ENCODE results near the gene NCOR2. TPM values are rescaled to one million over a fixed set of nuclear protein-coding genes. Genes with fewer than 3 reads are reported as not detected.
A peak's percentile ranks its signal among the peaks of the same experiment; 100 is the strongest.

NCOR2 gene
- total RNA-seq, 1 experiment from 2014 or later: 326 TPM

GRCh38 chr12:124577374-124577773 is 10.0 kb upstream of the NCOR2 start (continued):
- TF ChIP-seq CREB1 (CRISPR knock-in tag; IDR thresholded peaks at IDR 0.05) (no peak), E2F5 (CRISPR knock-in tag; IDR thresholded peaks at IDR 0.05) (no peak), ZSCAN18 (CRISPR knock-in tag; IDR thresholded peaks at IDR 0.05) (no peak), ZNF512 (CRISPR knock-in tag; IDR thresholded peaks at IDR 0.05; ENCODE audit: borderline replicate concordance) (no peak), KAT7 (CRISPR knock-in tag; IDR thresholded peaks at IDR 0.05; ENCODE audit: borderline replicate concordance) (no peak), ATF2 (CRISPR knock-in tag; IDR thresholded peaks at IDR 0.05; ENCODE audit: borderline replicate concordance, low read depth) (no peak), MXD4 (CRISPR knock-in tag; IDR thresholded peaks at IDR 0.05; ENCODE audit: borderline replicate concordance) (no peak), RELA (CRISPR knock-in tag; IDR thresholded peaks at IDR 0.05; ENCODE audit: borderline replicate concordance) (no peak)

- TF ChIP-seq ERG (CRISPR knock-in tag; IDR thresholded peaks at IDR 0.05) (no peak), SOX15 (CRISPR knock-in tag; IDR thresholded peaks at IDR 0.05) (no peak), NR2C2 (CRISPR knock-in tag; IDR thresholded peaks at IDR 0.05) (no peak), JAZF1 (CRISPR knock-in tag; IDR thresholded peaks at IDR 0.05) (no peak)
- ChIA-PET CTCF (interaction anchor here (0.5 kb wide), 1 partner anchor 80 kb away, joined by 4 read pairs; no protein-coding TSS in a partner anchor), POLR2A (no interaction called here)
- Mint-ChIP-seq H3K4me3 (no peak overlapping the region), H3K36me3 (peaks cover 5% of the 10 kb centered on the region; the same call in 1 of the 2 replicates), H3K9me3 (peaks cover 15% of the 10 kb centered on the region), H3K27me3 (ENCODE audit: low read depth) (no peaks in the 10 kb centered on the region; the same call in 1 of the 2 replicates), H3K27ac (no peak overlapping the region), H3K4me1 (peaks cover 21% of the 10 kb centered on the region)
- ATAC-seq (no peak), DNase-seq (ENCODE audit: low spot score) (no peak)
Measured at GRCh38 chr12:124576061-124576650, 8.7 kb upstream of the NCOR2 start.

GRCh38 chr12:124573839-124574786 is 6.7 kb upstream of the NCOR2 start:
- ChIA-PET POLR2A (interaction anchor here (0.6 kb wide), 1 partner anchor 530 kb away, joined by 8 read pairs; no protein-coding TSS in a partner anchor), CTCF (interaction anchor here (0.7 to 1.1 kb wide), 2 partner anchors 160 to 197 kb away, joined by 3 to 4 read pairs; no protein-coding TSS in a partner anchor)
- H3K4me3 Mint-ChIP-seq: no peak overlapping the region
- peaks cover 5% of the 10 kb centered on the region; the same call in 1 of the 2 replicates for H3K36me3 Mint-ChIP-seq
- no peaks in the 10 kb centered on the region; the same call in 1 of the 2 replicates for H3K27me3 Mint-ChIP-seq (ENCODE audit: low read depth)
- no peak for ATAC-seq
- peaks cover 41% of the 10 kb centered on the region for H3K4me1 Mint-ChIP-seq
- H3K27ac Mint-ChIP-seq: peak overlapping the region; percentile 60
- peaks cover 9% of the 10 kb centered on the region for H3K9me3 Mint-ChIP-seq
- DNase-seq (ENCODE audit: low spot score): no peak
- TF ChIP-seq JAZF1 (CRISPR knock-in tag; IDR thresholded peaks at IDR 0.05) (no peak), ATF1 (CRISPR knock-in tag; IDR thresholded peaks at IDR 0.05) (no peak), FOXP1 (CRISPR knock-in tag; IDR thresholded peaks at IDR 0.05; ENCODE audit: borderline replicate concordance) (no peak), AFF4 (CRISPR knock-in tag; IDR thresholded peaks at IDR 0.05; ENCODE audit: borderline replicate concordance) (no peak), ZNF219 (CRISPR knock-in tag; IDR thresholded peaks at IDR 0.05; ENCODE audit: borderline replicate concordance) (no peak), PREB (CRISPR knock-in tag; IDR thresholded peaks at IDR 0.05; ENCODE audit: borderline replicate concordance) (no peak), NR1H2 (CRISPR knock-in tag; IDR thresholded peaks at IDR 0.05) (no peak)

Data from WTC11 (cell line).